Astrocyte (in vitro differentiated cells and primary cell): ENCODE measurements around the gene MARCHF10. TPM values are rescaled to one million over a fixed set of nuclear protein-coding genes. Genes with fewer than 3 reads are reported as not detected.

Experiments
- DNase-seq: peaks from one replicate; pipeline ENCODE4 v3.0.0-alpha.2; 2010; ENCODE audit warnings: low read depth
- FAIRE-seq: peaks from 2 replicates; lab custom pipeline; 2011; peaks lifted over from hg19 to GRCh38; lab: Jason Lieb, UNC
- H2AFZ ChIP-seq: 2 replicates; pipeline ENCODE4 v1.6.0; 2012; ENCODE audit warnings: low read depth, low read length, inconsistent platforms
- H3K27ac ChIP-seq: 2 replicates; pipeline ENCODE4 v1.5.1; 2011; ENCODE audit warnings: low read depth, low read length, inconsistent platforms
- H3K27me3 ChIP-seq: 2 replicates; pipeline ENCODE4 v1.6.0; 2011; ENCODE audit warnings: low read length, inconsistent platforms; ENCODE audit not compliant: insufficient read depth
- H3K36me3 ChIP-seq: 2 replicates; pipeline ENCODE4 v1.5.1; 2011; ENCODE audit warnings: low read length, inconsistent platforms; ENCODE audit not compliant: insufficient read depth
- H3K4me1 ChIP-seq: 2 replicates; pipeline ENCODE4 v1.5.1; 2011; ENCODE audit warnings: low read length, inconsistent platforms; ENCODE audit not compliant: insufficient read depth
- H3K4me2 ChIP-seq: 2 replicates; pipeline ENCODE4 v1.6.0; 2012; ENCODE audit warnings: low read length, inconsistent platforms
- H3K4me3 ChIP-seq: 2 replicates; pipeline ENCODE4 v1.5.1; 2011; ENCODE audit warnings: low read depth, mild to moderate bottlenecking, low read length, inconsistent platforms; ENCODE audit not compliant: insufficient read depth
- H3K79me2 ChIP-seq: 2 replicates; pipeline ENCODE4 v1.6.0; 2012; ENCODE audit warnings: mild to moderate bottlenecking, low read length, inconsistent platforms; ENCODE audit not compliant: insufficient read depth
- H3K9ac ChIP-seq: 2 replicates; pipeline ENCODE4 v1.6.0; 2012; ENCODE audit warnings: mild to moderate bottlenecking, low read length, inconsistent platforms
- H3K9me3 ChIP-seq: 2 replicates; pipeline ENCODE4 v1.5.1; 2012; ENCODE audit warnings: low read depth, mild to moderate bottlenecking, low read length, inconsistent platforms; ENCODE audit not compliant: insufficient read depth
- H4K20me1 ChIP-seq: 2 replicates; pipeline ENCODE4 v1.6.0; 2012; ENCODE audit warnings: low read length, inconsistent platforms; ENCODE audit not compliant: insufficient read depth
- H3K27ac Mint-ChIP-seq: one replicate; pipeline ENCODE4 v1.8.0; 2021; ENCODE audit warnings: mild to moderate bottlenecking, mixed read lengths; ENCODE audit not compliant: unreplicated experiment
- H3K27me3 Mint-ChIP-seq: one replicate; pipeline ENCODE4 v1.8.0; 2021; ENCODE audit warnings: low read depth, mixed read lengths; ENCODE audit not compliant: unreplicated experiment
- H3K36me3 Mint-ChIP-seq: one replicate; pipeline ENCODE4 v1.8.0; 2021; ENCODE audit warnings: low read depth, mixed read lengths; ENCODE audit not compliant: unreplicated experiment
- H3K4me1 Mint-ChIP-seq: one replicate; pipeline ENCODE4 v1.8.0; 2021; ENCODE audit warnings: low read depth, mixed read lengths; ENCODE audit not compliant: unreplicated experiment
- H3K4me3 Mint-ChIP-seq: one replicate; pipeline ENCODE4 v1.8.0; 2021; ENCODE audit warnings: mild to moderate bottlenecking, moderate library complexity, mixed read lengths; ENCODE audit not compliant: unreplicated experiment
- H3K9me3 Mint-ChIP-seq: one replicate; pipeline ENCODE4 v1.8.0; 2021; ENCODE audit warnings: mild to moderate bottlenecking, mixed read lengths; ENCODE audit not compliant: unreplicated experiment
- CTCF ChIP-seq: IDR thresholded peaks from 2 replicates; pipeline ENCODE4 v1.5.1; 2011; ENCODE audit warnings: low read depth, mild to moderate bottlenecking, inconsistent platforms, low read length, moderate library complexity; ENCODE audit not compliant: insufficient read depth
- EZH2 ChIP-seq: IDR thresholded peaks from 2 replicates; pipeline ENCODE4 v1.6.1; 2012; ENCODE audit warnings: mild to moderate bottlenecking, low read length, inconsistent platforms; ENCODE audit not compliant: insufficient read depth
- total RNA-seq: library from RNA; stranded (reverse); gene quantifications from 2 replicates; pipeline ENCODE4 v1.2.1, GENCODE V29; 2021

MARCHF10 gene
- total RNA-seq, 1 donor from 2014 or later, result not detected

- no peak overlapping the region for H3K27ac Mint-ChIP-seq
- no peaks in the 10 kb centered on the region for H3K4me1 Mint-ChIP-seq
- no peak overlapping the region for H3K9ac ChIP-seq
- FAIRE-seq (no peak), DNase-seq (no peak)
- H3K9me3 ChIP-seq, result no peaks in the 10 kb centered on the region
- H3K9me3 Mint-ChIP-seq, result no peaks in the 10 kb centered on the region
- no peak overlapping the region for H3K4me3 Mint-ChIP-seq
- H3K27ac ChIP-seq, result no peak overlapping the region
- no peak for TF ChIP-seq EZH2
- no peak for TF ChIP-seq CTCF
- peaks cover 44% of the 10 kb centered on the region for H4K20me1 ChIP-seq
- H2AFZ ChIP-seq, result no peak overlapping the region
- H3K27me3 ChIP-seq, result no peaks in the 10 kb centered on the region
- H3K36me3 Mint-ChIP-seq, result peaks cover 31% of the 10 kb centered on the region
- H3K4me2 ChIP-seq, result no peak overlapping the region
- H3K27me3 Mint-ChIP-seq, result no peaks in the 10 kb centered on the region
- peaks cover 38% of the 10 kb centered on the region for H3K36me3 ChIP-seq
- H3K4me1 ChIP-seq, result no peaks in the 10 kb centered on the region
- H3K79me2 ChIP-seq, result no peaks in the 10 kb centered on the region
- no peak overlapping the region for H3K4me3 ChIP-seq
Observed at GRCh38 chr17:62676952-62677596, 131.0 kb downstream of the MARCHF10 start.

- Histone ChIP-seq H2AFZ (no peak overlapping the region), H3K4me3 (no peak overlapping the region), H3K27ac (no peak overlapping the region), H3K9me3 (no peaks in the 10 kb centered on the region), H3K27me3 (no peaks in the 10 kb centered on the region), H3K9ac (no peak overlapping the region), H3K4me2 (no peak overlapping the region), H3K4me1 (no peaks in the 10 kb centered on the region), H3K36me3 (peaks cover 34% of the 10 kb centered on the region), H4K20me1 (peaks cover 51% of the 10 kb centered on the region), H3K79me2 (peaks cover 2% of the 10 kb centered on the region)
- Mint-ChIP-seq H3K36me3 (peaks cover 31% of the 10 kb centered on the region), H3K4me3 (no peak overlapping the region), H3K4me1 (no peaks in the 10 kb centered on the region), H3K27ac (no peak overlapping the region), H3K9me3 (no peaks in the 10 kb centered on the region), H3K27me3 (no peaks in the 10 kb centered on the region)
- TF ChIP-seq CTCF (no peak), EZH2 (no peak)
- DNase-seq (no peak), FAIRE-seq (no peak)
Observed at GRCh38 chr17:62676231-62676943, 131.7 kb downstream of the MARCHF10 start.

- Histone ChIP-seq H3K27me3 (no peaks in the 10 kb centered on the region), H2AFZ (no peak overlapping the region), H4K20me1 (peaks cover 58% of the 10 kb centered on the region), H3K36me3 (peaks cover 30% of the 10 kb centered on the region), H3K4me2 (no peak overlapping the region), H3K9ac (no peak overlapping the region), H3K79me2 (peaks cover 6% of the 10 kb centered on the region), H3K9me3 (no peaks in the 10 kb centered on the region), H3K27ac (no peak overlapping the region), H3K4me1 (no peaks in the 10 kb centered on the region), H3K4me3 (no peak overlapping the region)
- Mint-ChIP-seq H3K9me3 (no peaks in the 10 kb centered on the region), H3K36me3 (peaks cover 31% of the 10 kb centered on the region), H3K27ac (no peak overlapping the region), H3K4me3 (no peak overlapping the region), H3K27me3 (no peaks in the 10 kb centered on the region), H3K4me1 (no peaks in the 10 kb centered on the region)
- DNase-seq, result no peak
- FAIRE-seq, result no peak
- TF ChIP-seq CTCF (no peak), EZH2 (no peak)
Observed at GRCh38 chr17:62675701-62676100, 132.4 kb downstream of the MARCHF10 start.
